ENCODE data around the gene INPP5E.
A peak's percentile ranks its signal among the peaks of the same experiment; 100 is the strongest.

INPP5E gene

DNA sequence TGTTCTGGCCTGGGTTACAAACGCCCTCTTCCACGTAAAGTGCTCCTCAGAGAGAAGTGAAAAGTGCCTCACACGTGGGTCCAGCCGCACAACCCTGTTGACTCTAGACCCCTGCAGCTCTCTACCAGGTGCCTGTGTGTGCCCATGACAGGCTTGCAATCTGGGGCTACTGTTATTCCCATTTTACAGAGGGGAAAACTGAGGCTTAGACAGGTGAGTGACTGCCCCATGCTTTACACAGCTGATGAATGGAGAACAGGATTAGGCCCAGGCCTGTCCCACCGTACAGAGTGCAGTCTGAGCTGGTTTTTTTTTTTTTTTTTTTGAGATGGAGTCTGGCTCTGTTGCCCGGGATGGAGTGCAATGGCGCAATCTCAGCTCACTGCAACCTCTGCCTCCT is 6.2 kb upstream of the INPP5E start:
- no peak for DNase-seq

DNA sequence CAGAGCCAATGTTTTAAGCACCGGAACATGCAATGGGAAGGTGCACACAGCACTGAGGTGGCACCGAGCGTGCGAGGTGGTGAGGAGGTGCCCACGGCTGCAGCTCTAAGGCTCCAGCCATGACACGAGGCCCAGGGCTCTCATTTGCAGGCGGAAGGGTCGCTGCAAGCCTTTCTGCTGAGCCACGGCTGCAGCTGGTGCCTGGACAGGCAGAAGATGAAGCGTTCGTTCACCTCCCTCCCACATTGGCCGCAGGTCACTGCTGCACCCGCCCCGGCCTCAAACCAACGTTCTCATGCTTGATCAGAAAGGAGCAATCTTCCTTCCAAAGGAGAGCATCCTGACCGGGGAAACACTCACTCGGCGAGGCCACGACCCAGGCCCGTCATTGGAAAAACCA is 4.5 kb upstream of the INPP5E start:
- no peak for DNase-seq

DNA sequence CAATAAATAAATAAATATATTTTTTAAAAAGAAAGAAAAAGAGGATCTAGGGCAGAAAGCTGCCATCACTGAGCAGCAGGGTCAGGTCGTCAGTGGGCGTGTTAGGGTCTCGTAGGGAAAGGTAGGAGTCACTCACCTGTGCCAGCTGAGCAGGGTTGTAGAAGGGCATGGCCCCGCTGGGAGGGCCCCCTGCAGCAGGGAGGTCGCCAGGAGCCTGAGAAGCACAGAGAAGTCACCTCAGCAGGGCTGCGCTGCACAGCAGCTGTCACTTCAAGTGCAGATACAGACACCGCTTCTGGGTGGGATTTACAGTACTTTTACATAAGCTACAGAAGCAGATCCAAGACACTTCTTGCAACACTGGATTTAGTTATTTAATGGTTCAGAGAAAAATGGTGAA is 4.0 kb upstream of the INPP5E start:
- no peak for DNase-seq

DNA sequence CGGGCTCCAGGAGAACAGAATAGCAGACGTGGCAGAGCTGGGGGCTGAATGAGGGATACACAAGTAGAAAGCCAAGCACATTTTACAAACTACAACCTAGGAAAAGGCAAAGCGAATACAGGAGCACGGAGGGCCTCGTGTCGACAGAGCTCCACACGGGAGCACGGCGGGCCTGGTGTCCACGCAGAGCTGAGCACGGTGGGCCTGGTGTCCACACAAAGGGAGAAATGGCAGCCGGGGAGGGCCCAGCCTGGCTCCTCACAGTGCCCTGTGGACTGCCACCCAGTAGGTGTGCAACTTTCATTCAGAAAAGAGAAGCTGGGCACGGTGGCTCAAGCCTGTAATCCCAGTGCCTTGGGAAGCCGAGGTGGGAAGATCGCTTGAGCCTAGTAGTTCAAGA is 3.4 kb upstream of the INPP5E start:
- DNase-seq: no peak

DNA sequence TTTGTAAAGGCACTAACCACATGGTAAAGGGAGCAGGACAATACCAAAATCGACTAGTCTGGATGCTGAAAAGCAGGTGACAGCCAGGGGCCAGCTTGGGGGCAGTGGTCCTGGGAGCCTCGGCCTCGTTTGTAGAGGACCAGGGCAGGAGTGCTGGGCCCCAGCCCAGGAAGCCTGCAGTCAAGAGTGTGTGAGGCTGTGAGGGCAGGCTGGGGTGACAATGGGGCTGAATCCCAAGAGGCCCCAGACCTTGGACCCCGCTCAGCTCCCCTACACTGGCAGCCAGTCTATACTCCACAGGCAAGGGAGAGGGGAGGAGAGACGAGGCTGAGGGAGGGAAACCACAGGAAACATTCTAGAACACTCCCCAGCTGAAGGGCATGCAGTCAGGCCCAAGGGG is 2.6 kb upstream of the INPP5E start:
- DNase-seq: no peak

DNA sequence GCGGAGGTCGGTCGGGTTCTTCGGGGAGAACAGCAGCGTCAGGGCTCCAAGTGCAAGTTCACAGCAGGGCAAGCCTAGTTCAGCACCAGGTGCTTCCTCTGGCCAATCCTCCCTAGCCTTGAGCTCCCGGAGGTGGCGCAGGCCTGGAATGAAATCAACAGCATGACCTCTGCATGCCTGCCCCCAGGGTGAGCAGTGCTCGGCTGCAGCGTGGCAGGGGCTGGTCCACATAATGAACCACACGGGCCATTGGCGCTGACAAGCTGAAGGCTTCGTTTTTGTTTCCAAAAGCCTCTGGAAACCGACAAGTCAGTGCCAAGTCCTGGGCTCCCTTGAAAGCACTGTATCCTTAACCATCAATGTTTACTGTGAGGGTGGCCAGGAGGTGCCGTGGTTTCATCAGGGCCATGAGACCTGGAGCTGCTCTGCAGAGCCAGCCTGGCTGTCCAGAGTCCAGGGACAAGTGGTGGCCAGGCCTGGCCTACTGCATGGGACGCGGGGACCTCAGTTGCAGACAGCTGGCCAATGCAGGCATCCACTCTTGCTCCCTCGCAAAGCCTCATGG is 2.1 kb upstream of the INPP5E start:
- DNase-seq: no peak

DNA sequence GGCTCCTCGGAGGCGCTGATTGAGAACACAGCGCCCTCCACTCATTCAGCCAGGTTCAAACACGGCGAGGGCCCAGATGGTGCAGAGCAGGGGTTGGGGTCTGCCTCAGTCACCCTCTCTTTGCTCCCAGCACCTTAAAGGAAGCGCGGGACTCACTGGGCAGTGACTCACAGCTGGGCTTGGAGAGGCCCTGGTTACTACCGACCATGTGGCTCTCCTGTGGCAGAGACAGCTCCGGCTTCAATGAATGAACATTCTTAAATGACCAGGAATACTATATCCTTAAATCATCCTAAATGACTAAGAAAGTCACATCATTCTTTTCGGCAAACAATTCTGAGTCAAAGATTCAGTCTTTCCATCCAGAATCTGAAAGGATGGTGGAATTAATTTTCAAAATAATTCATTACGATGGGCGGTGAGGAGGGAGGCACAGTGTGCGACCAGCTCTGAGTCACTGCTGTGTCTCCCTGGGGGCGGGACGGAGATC is 1.6 kb upstream of the INPP5E start:
- DNase-seq: no peak

DNA sequence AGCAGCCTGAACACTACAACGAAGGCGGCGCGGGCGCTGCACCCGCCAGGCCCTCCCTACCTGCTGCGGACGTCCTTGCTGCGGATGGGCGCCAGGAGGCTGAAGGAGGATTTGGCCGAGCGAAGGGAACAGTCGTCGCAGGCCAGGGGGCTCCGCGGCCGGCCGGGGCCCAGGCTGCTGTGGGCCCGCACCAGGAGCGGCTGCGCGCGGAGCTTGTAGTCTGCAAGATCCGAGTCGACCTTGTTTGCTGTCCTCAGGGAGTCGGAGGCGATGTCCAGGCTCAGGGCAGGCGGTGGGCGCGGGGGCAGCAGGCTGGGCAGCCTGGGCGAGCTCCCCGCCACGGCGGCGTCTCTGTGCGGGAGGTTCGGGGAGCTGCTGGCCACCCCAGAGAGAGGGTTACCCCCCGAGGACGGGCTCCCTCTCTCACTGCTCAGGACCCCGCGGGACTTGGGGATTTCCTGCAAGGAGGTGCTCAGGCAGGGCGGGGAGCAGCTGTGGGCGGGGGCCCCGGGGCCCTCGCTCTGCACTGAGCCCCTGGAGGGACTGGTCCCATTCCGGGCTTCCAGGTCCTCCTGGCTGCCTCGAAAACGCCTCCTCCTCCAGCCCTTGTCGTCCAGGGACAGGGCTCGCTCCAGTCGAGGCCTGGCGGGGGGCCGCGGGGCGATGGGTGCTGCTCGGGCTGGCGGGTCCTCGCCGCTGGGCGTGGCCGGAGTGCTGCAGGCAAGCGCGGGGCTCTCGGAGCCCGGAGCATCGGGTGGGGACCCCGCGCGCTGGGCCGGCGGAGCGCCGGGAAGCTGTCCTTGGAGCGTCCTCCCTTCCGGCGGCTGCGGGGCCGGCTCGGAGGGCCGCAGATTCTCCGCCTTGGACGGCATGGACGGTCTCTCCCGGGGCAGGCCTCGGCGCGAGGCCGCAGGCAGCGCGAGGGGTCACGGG is 831 bp downstream of the INPP5E start:
- peak; percentile 75 for DNase-seq

DNA sequence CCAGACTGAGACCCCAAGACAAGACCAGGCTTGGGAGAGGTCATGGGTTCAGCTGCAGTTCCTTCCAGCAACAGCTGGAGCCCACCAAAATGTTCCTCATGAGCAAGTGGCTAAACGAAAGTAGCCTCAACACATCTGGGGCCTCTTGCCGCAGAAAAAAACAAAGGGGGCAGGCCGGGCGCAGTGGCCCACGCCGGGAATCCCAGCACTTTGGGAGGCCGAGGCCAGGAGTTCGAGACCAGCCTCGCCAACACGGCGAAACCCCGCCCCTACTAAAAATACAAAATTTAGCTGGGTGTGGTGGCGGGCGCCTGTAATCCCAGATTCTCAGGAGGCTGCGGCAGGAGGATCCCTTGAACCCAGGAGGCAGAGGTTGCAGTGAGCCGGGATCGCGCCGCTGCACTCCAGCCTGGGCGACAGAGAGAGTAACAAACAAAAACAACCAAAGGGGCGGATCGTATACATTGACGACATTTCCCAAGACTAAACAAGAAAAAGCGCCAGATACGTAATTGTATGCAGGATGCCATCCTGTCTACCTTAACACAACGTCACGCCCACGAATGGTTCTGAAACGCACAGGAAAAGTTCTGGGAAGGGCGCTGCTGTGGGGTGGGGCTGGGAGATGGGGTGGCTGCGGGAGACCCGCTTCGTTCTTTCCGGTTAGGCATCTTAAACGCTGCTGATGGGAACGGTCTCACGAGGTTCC is 1.7 kb downstream of the INPP5E start:
- DNase-seq: no peak

DNA sequence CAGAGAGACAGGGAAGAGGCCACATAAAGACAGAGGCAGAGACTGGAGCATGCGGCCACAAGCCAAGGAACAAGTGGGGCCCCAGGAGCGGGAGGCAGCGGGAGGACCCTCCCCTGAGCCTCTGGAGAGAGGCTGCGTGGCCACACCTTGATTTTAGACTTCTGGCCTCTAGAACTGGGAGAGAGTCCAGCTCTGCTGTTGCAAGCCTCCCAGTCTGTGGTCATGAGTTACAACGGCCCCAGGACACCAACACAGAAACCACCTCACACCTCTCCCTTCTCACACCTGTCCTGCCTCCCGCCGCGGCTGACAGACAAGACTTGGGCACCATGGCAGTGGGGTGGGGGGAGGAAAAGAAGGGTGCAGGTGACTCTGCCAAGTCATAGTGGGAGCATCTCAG is 2.2 kb downstream of the INPP5E start:
- DNase-seq: no peak

DNA sequence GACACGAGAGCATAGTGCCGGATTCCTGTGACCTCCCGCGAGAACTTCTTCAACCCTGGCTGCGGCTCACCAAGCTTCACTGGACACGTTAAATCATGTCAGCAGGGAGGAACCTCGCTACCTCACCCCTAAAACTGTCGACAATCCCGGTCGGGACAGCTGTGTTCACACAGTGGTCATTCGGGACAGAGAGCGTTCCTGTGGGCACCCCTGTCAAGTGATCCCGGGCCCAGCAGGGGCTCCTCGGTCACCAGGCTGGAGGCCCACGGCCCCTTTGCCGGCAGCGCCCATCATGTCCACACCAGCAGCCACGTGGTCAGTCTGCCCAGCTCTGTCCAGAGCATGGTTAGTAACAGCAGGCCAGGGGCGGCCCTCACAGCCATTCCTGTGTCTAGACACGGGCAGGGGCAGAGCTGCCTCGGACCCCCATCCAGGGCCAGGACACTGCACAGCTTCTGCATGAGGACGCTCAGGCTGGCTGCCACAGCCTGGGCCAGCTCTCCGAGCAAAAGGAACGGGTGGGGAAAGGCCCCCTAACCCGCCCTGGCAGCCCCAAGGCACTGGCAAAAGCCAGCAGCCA is 3.5 kb downstream of the INPP5E start:
- no peak for DNase-seq

DNA sequence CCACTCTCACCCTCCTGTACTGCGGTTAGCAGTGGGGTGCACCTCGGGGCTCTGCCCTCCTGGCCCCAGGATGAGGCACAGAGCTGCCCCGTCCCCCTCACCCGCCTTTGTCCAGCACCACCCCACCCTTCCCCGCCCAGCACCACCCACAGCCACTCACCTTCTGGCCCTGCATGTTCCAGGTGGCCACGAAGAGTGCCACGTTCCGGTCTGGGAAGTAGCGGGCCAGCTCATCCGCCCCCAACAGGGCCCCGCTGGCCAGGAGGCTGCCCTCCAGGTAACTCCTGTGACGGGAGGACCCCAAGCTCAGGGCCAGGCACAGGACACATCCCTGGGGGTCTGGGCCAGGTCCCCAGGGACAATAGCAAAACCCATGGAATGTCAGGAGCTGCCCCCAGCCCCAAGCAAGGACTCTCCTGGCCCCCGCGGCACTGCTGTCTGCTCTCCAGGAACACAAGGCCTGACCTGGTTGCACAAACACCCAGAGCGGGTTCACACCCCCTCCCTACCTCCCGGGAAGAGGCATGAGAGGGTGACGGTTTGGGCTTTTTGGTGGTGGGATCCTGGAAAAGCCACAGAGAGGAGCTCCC is 5.0 kb downstream of the INPP5E start:
- no peak for DNase-seq

DNA sequence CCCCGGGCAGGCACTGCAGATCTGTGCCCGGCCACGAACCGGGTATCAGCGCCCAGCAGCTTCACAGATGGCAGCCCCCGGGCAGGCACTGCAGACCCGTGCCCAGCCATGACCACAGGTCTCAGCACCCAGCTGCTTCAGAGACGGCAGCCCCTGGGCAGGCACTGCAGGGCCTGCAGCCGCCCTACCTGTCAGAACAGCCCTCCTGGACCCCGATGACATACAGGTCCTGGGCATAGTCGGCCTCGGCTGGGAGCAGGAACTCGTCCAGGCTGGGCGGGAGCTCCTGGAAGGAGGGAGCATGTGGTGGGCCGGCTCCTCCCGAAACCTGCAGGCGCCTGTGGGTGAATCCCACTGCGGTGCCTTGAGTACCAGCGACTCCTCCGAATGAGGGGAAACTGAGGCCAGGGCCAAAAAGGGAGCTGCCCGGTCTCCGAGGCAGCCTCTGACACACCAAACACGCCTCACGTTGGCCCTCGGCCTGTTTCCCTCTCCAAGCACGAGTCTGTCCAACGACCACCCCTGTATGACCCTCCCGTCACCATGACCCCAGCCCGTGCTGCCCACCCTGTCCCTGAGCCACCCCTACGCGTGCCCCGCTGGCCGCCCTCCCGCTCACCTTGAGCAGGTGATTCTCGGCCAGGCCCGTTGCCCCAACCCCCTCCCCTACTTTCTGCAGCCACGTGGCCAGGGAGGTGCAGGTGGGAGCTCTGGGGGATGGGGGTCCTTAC is 5.6 kb downstream of the INPP5E start:
- no peak for DNase-seq

DNA sequence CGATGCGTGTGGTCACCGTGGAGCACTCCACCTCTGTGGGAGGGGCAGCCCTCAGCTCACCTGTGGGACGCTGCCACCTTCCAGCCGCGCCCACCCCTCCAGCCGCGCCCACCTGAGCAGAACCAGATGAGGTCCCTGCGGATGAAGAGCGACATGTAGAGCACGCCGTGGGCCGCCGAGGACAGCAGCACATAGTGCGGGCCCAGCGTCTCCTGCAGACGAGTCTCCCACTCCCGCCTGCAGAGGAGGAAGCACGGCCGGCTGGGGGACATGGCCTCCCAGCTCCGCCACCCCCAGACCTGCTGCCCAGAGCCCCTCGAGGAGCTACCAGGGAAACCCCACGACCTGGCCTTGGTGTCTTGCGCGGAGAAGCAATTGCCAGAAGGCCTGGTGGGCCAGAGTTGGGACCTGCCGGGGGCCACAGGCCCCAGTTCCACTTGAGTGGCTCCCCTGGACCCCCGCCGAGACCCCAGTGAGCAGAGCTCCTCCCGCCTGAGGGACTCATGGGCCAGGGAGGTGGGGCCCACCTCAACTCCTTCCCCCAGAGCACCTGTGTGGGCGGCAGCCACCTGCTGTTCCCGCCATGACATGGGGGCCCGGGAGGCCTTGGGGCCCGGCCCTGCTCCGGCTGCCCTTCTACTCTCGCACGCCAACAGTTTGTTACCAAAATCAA is 6.5 kb downstream of the INPP5E start:
- no peak for DNase-seq

DNA sequence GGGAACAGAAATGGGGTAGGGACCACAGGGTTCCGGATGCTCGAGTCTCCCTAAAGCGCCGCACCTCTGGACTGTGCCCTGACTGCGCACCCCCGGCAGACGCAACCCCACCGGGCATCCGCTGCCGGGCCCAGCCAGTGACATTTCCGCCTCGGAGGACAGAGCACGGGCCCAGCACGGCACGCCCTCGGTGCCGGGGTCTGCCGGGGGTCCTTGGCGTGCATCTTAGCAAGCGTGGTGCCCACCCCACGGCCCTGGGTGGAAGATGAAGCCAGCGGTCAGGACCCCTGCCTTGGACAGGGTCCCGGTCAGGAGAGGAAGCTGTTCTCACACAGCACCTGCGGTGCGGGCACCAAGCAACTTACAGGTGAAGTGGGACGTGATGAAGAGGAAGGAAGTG is 7.1 kb downstream of the INPP5E start:
- no peak for DNase-seq

DNA sequence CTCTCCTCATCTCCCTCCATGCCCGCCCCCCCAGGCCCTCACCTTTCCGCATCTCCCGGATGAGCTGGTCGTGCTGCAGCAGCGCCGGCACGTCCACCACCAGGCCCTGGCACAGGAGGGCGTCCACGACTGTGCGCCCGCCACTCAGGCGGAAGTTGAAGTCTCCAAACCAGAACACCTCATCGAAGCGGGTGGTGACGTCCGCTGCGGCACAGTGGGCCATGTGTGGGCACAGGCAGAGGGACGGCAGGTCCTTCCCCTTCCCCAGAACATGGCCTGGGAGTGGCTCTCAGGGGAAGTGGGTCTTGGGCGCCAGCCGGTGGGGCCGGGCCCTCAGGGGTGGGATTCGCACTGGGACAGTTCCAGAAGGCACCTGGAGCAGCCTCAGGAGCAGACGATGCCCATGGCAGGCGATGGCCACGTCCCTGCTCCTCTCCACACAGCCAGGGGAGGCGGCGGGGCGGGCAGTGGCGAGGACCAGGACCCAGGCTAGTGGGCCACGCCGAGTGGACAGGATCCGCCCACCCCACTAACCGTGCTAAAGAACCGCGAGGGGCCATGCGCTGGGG is 7.8 kb downstream of the INPP5E start:
- no peak for DNase-seq

DNA sequence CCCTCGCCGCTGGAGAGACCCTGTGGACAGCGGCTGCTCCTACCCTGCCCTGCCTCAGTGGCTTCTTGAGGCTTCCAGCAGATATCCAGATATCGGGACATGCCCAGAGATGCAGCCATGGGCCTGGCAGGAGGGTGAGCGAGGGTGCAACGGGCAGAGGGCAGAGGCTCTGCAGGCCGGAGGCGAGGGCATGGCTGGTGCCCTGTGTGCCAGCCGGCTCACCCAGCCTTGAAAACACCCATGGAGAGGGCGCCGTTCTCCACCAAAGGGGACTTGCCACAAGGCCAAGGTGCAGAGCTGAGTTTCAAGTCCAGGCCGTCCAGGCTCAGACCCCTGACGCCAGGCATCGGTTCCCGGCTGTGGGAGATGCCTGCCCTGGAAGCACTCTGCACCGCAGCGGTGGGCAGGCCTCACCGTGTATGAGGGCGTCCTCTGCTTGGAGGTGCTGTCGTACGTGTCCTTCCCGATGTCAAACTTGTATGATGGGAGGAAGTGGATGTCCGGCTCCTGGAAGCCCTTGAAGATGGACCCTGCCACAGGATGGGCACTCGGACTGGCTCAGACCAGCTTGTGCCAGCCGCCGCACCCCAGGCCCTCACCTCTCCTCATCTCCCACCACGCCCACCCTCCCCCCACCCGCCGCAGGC is 8.9 kb downstream of the INPP5E start:
- no peak for DNase-seq

DNA sequence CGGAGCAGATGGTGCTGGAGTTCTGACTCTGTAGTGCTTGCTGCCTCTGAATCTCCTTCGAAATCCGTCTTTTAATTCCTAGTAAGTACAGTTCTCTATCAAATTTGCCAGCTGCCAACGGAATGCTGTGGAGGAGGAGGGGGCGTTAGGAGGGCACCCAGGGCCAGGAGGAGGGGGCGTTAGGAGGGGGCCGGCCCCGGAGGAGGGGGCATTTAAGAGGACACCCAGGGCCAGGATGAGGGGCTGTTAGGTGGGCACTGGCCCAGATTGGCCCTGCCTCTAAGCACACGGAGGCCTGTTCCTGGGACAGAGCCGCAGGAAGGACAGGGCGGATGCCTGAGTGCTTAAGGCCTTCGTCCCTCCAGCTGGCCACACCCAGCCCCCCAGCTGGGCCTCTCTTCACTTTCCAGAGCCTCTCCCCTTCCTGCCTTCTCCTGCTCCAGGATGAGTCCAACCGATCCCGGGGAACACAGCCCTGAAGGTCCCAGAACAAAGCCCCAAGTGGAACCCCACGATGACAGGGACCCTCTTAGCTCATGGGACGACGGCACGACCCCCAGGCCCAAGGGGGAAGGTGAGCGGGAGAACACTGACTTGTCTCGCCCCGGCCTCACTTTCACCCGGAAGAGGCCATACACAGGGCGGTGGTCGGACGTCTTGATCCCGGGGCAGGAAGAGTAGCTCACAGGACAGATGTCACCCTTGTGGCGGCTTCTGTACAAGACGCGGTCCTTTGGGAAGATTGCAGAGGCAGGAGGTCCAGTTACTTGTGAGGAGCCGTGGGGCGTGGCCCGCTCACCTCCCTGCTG is 9.8 kb downstream of the INPP5E start:
- no peak for DNase-seq

DNA sequence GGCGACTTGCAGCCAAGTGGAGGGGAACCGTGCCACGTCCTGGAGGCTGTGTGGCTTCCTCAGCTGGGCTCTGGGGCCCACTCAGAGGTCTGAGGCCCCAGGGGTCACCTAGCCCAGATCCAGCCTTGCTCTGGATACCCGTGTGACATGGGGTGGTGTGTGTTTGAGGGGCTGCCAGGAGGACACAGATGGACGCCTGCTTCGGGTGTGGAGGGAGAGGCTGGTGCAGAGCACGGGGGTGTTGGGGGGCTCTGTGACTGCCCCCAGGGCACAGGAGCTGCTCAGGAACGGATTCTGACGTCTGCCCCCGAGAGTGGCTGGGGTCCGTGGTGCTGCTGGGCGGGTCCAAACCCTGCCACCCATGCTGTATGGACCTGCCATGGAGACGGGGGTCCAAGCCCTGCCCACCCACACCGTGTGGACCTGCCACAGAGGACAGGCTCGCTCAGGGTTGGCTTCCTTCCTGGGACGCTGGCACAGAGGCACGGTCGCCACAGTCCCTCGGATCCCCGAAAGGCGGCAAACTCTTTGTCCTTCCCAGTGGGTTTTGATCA is 10.5 kb downstream of the INPP5E start:
- DNase-seq: no peak

DNA sequence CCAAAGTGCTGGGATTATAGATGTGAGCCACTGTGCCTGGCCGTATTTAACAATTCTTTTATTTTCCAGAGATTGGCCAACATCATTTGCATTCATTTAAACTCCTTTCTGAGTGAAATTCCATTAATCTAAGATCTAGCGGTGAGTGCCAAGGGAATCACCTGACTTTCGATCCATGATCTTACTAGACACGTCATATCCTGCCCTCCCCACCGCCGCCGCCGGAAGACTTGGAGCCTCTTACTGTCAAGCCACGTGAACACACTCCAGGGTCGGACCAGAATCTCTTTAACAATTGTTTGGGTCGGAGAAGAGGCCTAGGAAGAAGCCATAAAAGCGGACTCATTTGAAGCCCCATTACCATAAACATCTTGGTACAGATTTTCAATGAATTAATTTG is 12.9 kb downstream of the INPP5E start:
- no peak for DNase-seq
